ENCODE results near the gene MAP3K8. TPM values are rescaled to one million over a fixed set of nuclear protein-coding genes. Genes with fewer than 3 reads are reported as not detected.

The MAP3K8 gene
- total RNA-seq, 1 donor from 2014 or later: 5.1 TPM

- no peak overlapping the region for H3K4me3 Mint-ChIP-seq (ENCODE audit: unreplicated experiment)
- Histone ChIP-seq H2AFZ (ENCODE audit: low read depth, low read length) (no peak overlapping the region), H3K4me2 (ENCODE audit: low read length) (no peak overlapping the region), H3K27me3 (ENCODE audit: insufficient read depth, low read length) (peaks cover 7% of the 10 kb centered on the region), H3K9ac (ENCODE audit: low read length) (no peak overlapping the region), H3K36me3 (ENCODE audit: insufficient read depth, low read length) (no peaks in the 10 kb centered on the region), H3K27ac (ENCODE audit: low read depth, low read length) (no peak overlapping the region), H3K9me3 (ENCODE audit: insufficient read depth, low read depth, low read length) (no peaks in the 10 kb centered on the region), H3K79me2 (ENCODE audit: insufficient read depth, low read length) (no peaks in the 10 kb centered on the region), H3K4me1 (ENCODE audit: insufficient read depth, low read length) (no peaks in the 10 kb centered on the region), H3K4me3 (ENCODE audit: insufficient read depth, low read depth, low read length) (no peak overlapping the region), H4K20me1 (ENCODE audit: insufficient read depth, low read length) (no peaks in the 10 kb centered on the region)
- FAIRE-seq (no peak), DNase-seq (ENCODE audit: low read depth) (no peak)
- TF ChIP-seq EZH2 (IDR thresholded peaks at IDR 0.05; ENCODE audit: insufficient read depth, low read length): no peak
- TF ChIP-seq CTCF (IDR thresholded peaks at IDR 0.05; ENCODE audit: insufficient read depth, low read depth, low read length): no peak
- H3K27me3 Mint-ChIP-seq (ENCODE audit: low read depth, unreplicated experiment): peaks cover 8% of the 10 kb centered on the region
- peaks cover 4% of the 10 kb centered on the region for H3K4me1 Mint-ChIP-seq (ENCODE audit: low read depth, unreplicated experiment)
- H3K27ac Mint-ChIP-seq (ENCODE audit: unreplicated experiment): no peak overlapping the region
- H3K9me3 Mint-ChIP-seq (ENCODE audit: unreplicated experiment): no peaks in the 10 kb centered on the region
- H3K36me3 Mint-ChIP-seq (ENCODE audit: low read depth, unreplicated experiment): no peaks in the 10 kb centered on the region
Observed at GRCh38 chr10:30505543-30506298, 71.7 kb downstream of the MAP3K8 start.

- Histone ChIP-seq H3K79me2 (ENCODE audit: insufficient read depth, low read length) (no peaks in the 10 kb centered on the region), H2AFZ (ENCODE audit: low read depth, low read length) (no peak overlapping the region), H3K27ac (ENCODE audit: low read depth, low read length) (no peak overlapping the region), H3K4me1 (ENCODE audit: insufficient read depth, low read length) (no peaks in the 10 kb centered on the region), H3K36me3 (ENCODE audit: insufficient read depth, low read length) (no peaks in the 10 kb centered on the region), H3K9me3 (ENCODE audit: insufficient read depth, low read depth, low read length) (no peaks in the 10 kb centered on the region), H3K4me3 (ENCODE audit: insufficient read depth, low read depth, low read length) (no peak overlapping the region), H3K4me2 (ENCODE audit: low read length) (no peak overlapping the region), H3K9ac (ENCODE audit: low read length) (no peak overlapping the region), H3K27me3 (ENCODE audit: insufficient read depth, low read length) (peaks cover 3% of the 10 kb centered on the region), H4K20me1 (ENCODE audit: insufficient read depth, low read length) (no peaks in the 10 kb centered on the region)
- Mint-ChIP-seq H3K4me3 (ENCODE audit: unreplicated experiment) (no peak overlapping the region), H3K4me1 (ENCODE audit: low read depth, unreplicated experiment) (peaks cover 9% of the 10 kb centered on the region), H3K9me3 (ENCODE audit: unreplicated experiment) (no peaks in the 10 kb centered on the region), H3K27me3 (ENCODE audit: low read depth, unreplicated experiment) (peaks cover 2% of the 10 kb centered on the region), H3K27ac (ENCODE audit: unreplicated experiment) (no peak overlapping the region), H3K36me3 (ENCODE audit: low read depth, unreplicated experiment) (no peaks in the 10 kb centered on the region)
- FAIRE-seq: no peak
- DNase-seq (ENCODE audit: low read depth): no peak
- no peak for TF ChIP-seq EZH2 (IDR thresholded peaks at IDR 0.05; ENCODE audit: insufficient read depth, low read length)
- TF ChIP-seq CTCF (IDR thresholded peaks at IDR 0.05; ENCODE audit: insufficient read depth, low read depth, low read length): no peak
Observed at GRCh38 chr10:30509508-30509907, 75.5 kb downstream of the MAP3K8 start.
